HepG2 (cell line): ENCODE results near the gene VAC14. TPM values are rescaled to one million over a fixed set of nuclear protein-coding genes. Genes with fewer than 3 reads are reported as not detected.

ENCODE experiments used
- ATF5 ChIP-seq: sonication (generic); formaldehyde crosslinking; IDR thresholded peaks from 2 replicates; pipeline ENCODE4 v1.4.0; 2020; ENCODE audit warnings: mild to moderate bottlenecking, low read depth, missing genetic modification reagents
- ETV5 ChIP-seq: IDR thresholded peaks from 2 replicates; pipeline ENCODE4 v1.6.1; 2018; ENCODE audit warnings: missing biosample characterization, missing genetic modification reagents, inconsistent platforms, borderline replicate concordance
- FOXK2 ChIP-seq: fragments of 450-650 bp; IDR thresholded peaks from 2 replicates; pipeline ENCODE4 v1.6.1; 2016
- MLXIP ChIP-seq: sonication (generic); formaldehyde crosslinking; IDR thresholded peaks from 2 replicates; pipeline ENCODE4 v1.9.0; 2021; ENCODE audit warnings: missing genetic modification reagents, borderline replicate concordance
- NFYB ChIP-seq: sonication (generic); formaldehyde crosslinking; IDR thresholded peaks from 2 replicates; pipeline ENCODE4 v1.4.0; 2020; ENCODE audit warnings: missing genetic modification reagents
- NKX3-1 ChIP-seq: sonication (generic); formaldehyde crosslinking; IDR thresholded peaks from 2 replicates; pipeline ENCODE4 v1.5.0; 2020; ENCODE audit warnings: missing genetic modification reagents
- PHB2 ChIP-seq: fragments of 450-650 bp; IDR thresholded peaks from 2 replicates; pipeline ENCODE4 v1.6.1; 2018; ENCODE audit not compliant: partially characterized antibody
- PLSCR1 ChIP-seq: sonication (generic); formaldehyde crosslinking; IDR thresholded peaks from 2 replicates; pipeline ENCODE4 v1.5.0; 2020; ENCODE audit warnings: missing genetic modification reagents, mild to moderate bottlenecking, borderline replicate concordance
- SOX6 ChIP-seq, 2 experiments: fragments of 450-650 bp in 1 of 2; sonication (generic) in 1 of 2; formaldehyde crosslinking in 1 of 2; IDR thresholded peaks; 2 replicates each; pipeline versions ENCODE4 v1.4.0 to v1.6.1; 2017 to 2020; ENCODE audit warnings: antibody characterized with exemption in 1 of 2, mild to moderate bottlenecking in 1 of 2, missing genetic modification reagents in 1 of 2
- SSRP1 ChIP-seq: IDR thresholded peaks from 2 replicates; pipeline ENCODE4 v1.6.1; 2016; ENCODE audit warnings: control low read depth
- TBP ChIP-seq: sonication (generic); formaldehyde crosslinking; IDR thresholded peaks from 2 replicates; pipeline ENCODE4 v1.5.0; 2020; ENCODE audit warnings: missing genetic modification reagents
- TEAD3 ChIP-seq: optimal IDR thresholded peaks from 2 replicates; pipeline ENCODE3; 2016; ENCODE audit warnings: borderline replicate concordance
- ZBTB3 ChIP-seq: sonication (generic); formaldehyde crosslinking; IDR thresholded peaks from 2 replicates; pipeline ENCODE4 v1.4.0; 2020; ENCODE audit warnings: low read depth, mild to moderate bottlenecking, moderate library complexity, missing genetic modification reagents, borderline replicate concordance
- ZGPAT ChIP-seq: IDR thresholded peaks from 2 replicates; pipeline ENCODE4 v1.6.1; 2016; ENCODE audit warnings: mild to moderate bottlenecking
- ZNF160 ChIP-seq: sonication (generic); formaldehyde crosslinking; IDR thresholded peaks from 2 replicates; pipeline ENCODE4 v1.8.0; 2022; ENCODE audit warnings: mild to moderate bottlenecking, inconsistent platforms, missing genetic modification reagents
- ZNF264 ChIP-seq: sonication (generic); formaldehyde crosslinking; IDR thresholded peaks from 2 replicates; pipeline ENCODE4 v1.4.0; 2020; ENCODE audit warnings: missing genetic modification reagents
- ZNF326 ChIP-seq: sonication (generic); formaldehyde crosslinking; IDR thresholded peaks from 2 replicates; pipeline ENCODE4 v1.4.0; 2020; ENCODE audit warnings: missing genetic modification reagents, borderline replicate concordance
- ZNF704 ChIP-seq: sonication (generic); formaldehyde crosslinking; IDR thresholded peaks from 2 replicates; pipeline ENCODE4 v1.8.1; 2023; ENCODE audit warnings: mild to moderate bottlenecking, inconsistent platforms, moderate library complexity, missing genetic modification reagents, borderline replicate concordance
- ZNF782 ChIP-seq: sonication (generic); formaldehyde crosslinking; IDR thresholded peaks from 2 replicates; pipeline ENCODE4 v1.4.0; 2020; ENCODE audit warnings: missing genetic modification reagents, mild to moderate bottlenecking, borderline replicate concordance
- ZNF850 ChIP-seq: sonication (generic); formaldehyde crosslinking; conservative IDR thresholded peaks from 2 replicates; pipeline ENCODE4 v1.9.0; 2021; ENCODE audit warnings: mild to moderate bottlenecking, missing genetic modification reagents
- ZSCAN20 ChIP-seq: sonication (generic); formaldehyde crosslinking; IDR thresholded peaks from 2 replicates; pipeline ENCODE4 v1.4.0; 2020; ENCODE audit warnings: missing genetic modification reagents, mild to moderate bottlenecking, borderline replicate concordance
- polyA plus RNA-seq, 8 experiments: library from polyadenylated mRNA; depleted of rRNA in 3 of 8; stranded (reverse) in 7 of 8; unstranded in 1 of 8; fragments of >200 nt; fragmentation: Illumina TruSeq in 4 of 8; extraction: Trizol in 4 of 8; gene quantifications; 2 replicates each; pipeline versions ENCODE4 v1.2.1 to v1.2.3, GENCODE V29; 2011 to 2016; ENCODE audit warnings: low read depth in 4 of 8, missing spikeins in 1 of 8, mixed read lengths in 1 of 8; ENCODE audit not compliant: insufficient read depth in 1 of 8
- total RNA-seq, 5 experiments: library from RNA; depleted of rRNA; stranded (reverse); fragments of >200 nt; fragmentation: Illumina TruSeq; extraction: Trizol; gene quantifications; 2 replicates each; pipeline ENCODE4 v1.2.3, GENCODE V29; 2016; ENCODE audit warnings: low read depth in 1 of 5

VAC14 gene
- total and polyA plus RNA-seq, 2 of the 13 experiments (the other 11 are each of a cell fraction or from before 2014, with no cell fraction given), result 23.5 to 24.6 TPM

GRCh38 chr16:70682239-70683145 lies 118.5 kb downstream of the VAC14 start (continued):
- TF ChIP-seq PLSCR1 (no peak), PHB2 (no peak), MLXIP (CRISPR knock-in tag) (no peak), TEAD3 (CRISPR knock-in tag) (peak; percentile 12), ZNF850 (CRISPR knock-in tag) (peak; percentile 66; the same call in 1 of the 2 replicates), TBP (CRISPR knock-in tag) (peak; percentile 21; the same call in 1 of the 2 replicates), SOX6 (IDR thresholded peaks at IDR 0.05) (no peak), SOX6 (CRISPR knock-in tag; IDR thresholded peaks at IDR 0.05) (no peak; the same call in 1 of the 2 replicates), ETV5 (CRISPR knock-in tag) (0 out of 2 replicates have a peak, but pooled peaks have one; percentile 7), ZBTB3 (CRISPR knock-in tag) (0 out of 2 replicates have a peak, but pooled peaks have one; percentile 85), ZNF264 (no peak), ZNF704 (no peak; the same call in 1 of the 2 replicates), ZNF782 (CRISPR knock-in tag) (peak; percentile 71; the same call in 1 of the 2 replicates), NFYB (0 out of 2 replicates have a peak, but pooled peaks have one; percentile 0), ATF5 (no peak), NKX3-1 (0 out of 2 replicates have a peak, but pooled peaks have one; percentile 14), FOXK2 (no peak), ZGPAT (0 out of 2 replicates have a peak, but pooled peaks have one; percentile 5), ZNF326 (CRISPR knock-in tag) (peak; percentile 61; the same call in 1 of the 2 replicates), ZSCAN20 (CRISPR knock-in tag) (0 out of 2 replicates have a peak, but pooled peaks have one; percentile 25), ZNF160 (CRISPR knock-in tag) (no peak), SSRP1 (CRISPR knock-in tag) (0 out of 2 replicates have a peak, but pooled peaks have one; percentile 24)
